HepG2 (cell line): ENCODE data around the gene NHSL1. TPM values are rescaled to one million over a fixed set of nuclear protein-coding genes. Genes with fewer than 3 reads are reported as not detected.

Source experiments
- ARNT2 ChIP-seq: sonication (generic); formaldehyde crosslinking; IDR thresholded peaks from 2 replicates; pipeline ENCODE4 v1.8.0; 2022; ENCODE audit warnings: mild to moderate bottlenecking, low read depth, missing genetic modification reagents, moderate library complexity
- ATF1 ChIP-seq: IDR thresholded peaks from 2 replicates; pipeline ENCODE4 v1.6.1; 2016; ENCODE audit warnings: mild to moderate bottlenecking, control low read depth
- ATF7 ChIP-seq, 2 experiments: fragments of 450-650 bp in 1 of 2; sonication (generic) in 1 of 2; formaldehyde crosslinking in 1 of 2; IDR thresholded peaks; 2 replicates each; pipeline versions ENCODE4 v1.4.0 to v1.6.1; 2016 to 2020; ENCODE audit warnings: antibody characterized with exemption in 1 of 2, mild to moderate bottlenecking in 1 of 2, missing genetic modification reagents in 1 of 2
- CBX2 ChIP-seq, 2 experiments: fragments of 200-600 bp in 1 of 2; sonication (generic); formaldehyde crosslinking in 1 of 2; IDR thresholded peaks; 2 replicates each; pipeline versions ENCODE4 v1.7.0 to v1.8.1; 2018 to 2022; ENCODE audit warnings: low read depth in 2 of 2, low read length in 1 of 2, mild to moderate bottlenecking in 1 of 2, missing genetic modification reagents in 1 of 2
- CC2D1A ChIP-seq: sonication (generic); formaldehyde crosslinking; IDR thresholded peaks from 2 replicates; pipeline ENCODE4 v1.8.1; 2023; ENCODE audit warnings: mild to moderate bottlenecking, missing genetic modification reagents
- CSRNP1 ChIP-seq: sonication (generic); formaldehyde crosslinking; IDR thresholded peaks from 2 replicates; pipeline ENCODE4 v1.8.1; 2023; ENCODE audit warnings: mild to moderate bottlenecking, missing genetic modification reagents
- EHMT2 ChIP-seq: fragments of 200-600 bp; sonication (generic); IDR thresholded peaks from 2 replicates; pipeline ENCODE4 v1.7.0; 2017; ENCODE audit warnings: antibody characterized with exemption, low read depth, low read length, borderline replicate concordance
- GABPA ChIP-seq, 2 experiments: IDR thresholded peaks; 2 replicates each; pipeline ENCODE4 v1.6.1; 2011 to 2016; ENCODE audit warnings: low read depth in 2 of 2, low read length in 1 of 2, missing biosample characterization in 1 of 2, missing genetic modification characterization in 1 of 2
- GMEB1 ChIP-seq: sonication (generic); formaldehyde crosslinking; IDR thresholded peaks from 2 replicates; pipeline ENCODE4 v1.5.1; 2020; ENCODE audit warnings: missing genetic modification reagents, mild to moderate bottlenecking, borderline replicate concordance
- HHEX ChIP-seq: IDR thresholded peaks from 2 replicates; pipeline ENCODE4 v1.6.1; 2016; ENCODE audit warnings: control low read depth
- NONO ChIP-seq, 2 experiments: fragments of 450-650 bp in 1 of 2; sonication (generic) in 1 of 2; formaldehyde crosslinking in 1 of 2; IDR thresholded peaks in 1 of 2; conservative IDR thresholded peaks in 1 of 2; 2 replicates each; pipeline versions ENCODE4 v1.6.1 to v1.8.0; 2017 to 2022; ENCODE audit warnings: mild to moderate bottlenecking in 1 of 2, missing genetic modification reagents in 1 of 2, moderate library complexity in 1 of 2
- PAX8 ChIP-seq: sonication (generic); formaldehyde crosslinking; IDR thresholded peaks from 2 replicates; pipeline ENCODE4 v1.8.0; 2022; ENCODE audit warnings: mild to moderate bottlenecking, missing genetic modification reagents, borderline replicate concordance
- RELA ChIP-seq: sonication (generic); formaldehyde crosslinking; IDR thresholded peaks from 2 replicates; pipeline ENCODE4 v1.4.0; 2020; ENCODE audit warnings: missing genetic modification reagents
- REXO4 ChIP-seq: sonication (generic); formaldehyde crosslinking; IDR thresholded peaks from 2 replicates; pipeline ENCODE4 v1.8.0; 2022; ENCODE audit warnings: missing genetic modification reagents, mild to moderate bottlenecking, borderline replicate concordance
- SOX5 ChIP-seq: IDR thresholded peaks from 2 replicates; pipeline ENCODE4 v1.6.1; 2016; ENCODE audit warnings: borderline replicate concordance
- SP5 ChIP-seq: IDR thresholded peaks from 2 replicates; pipeline ENCODE4 v1.6.1; 2016; ENCODE audit warnings: low read depth, borderline replicate concordance
- ZFP62 ChIP-seq: sonication (generic); formaldehyde crosslinking; IDR thresholded peaks from 2 replicates; pipeline ENCODE4 v1.4.0; 2020; ENCODE audit warnings: missing genetic modification reagents
- ZNF569 ChIP-seq: sonication (generic); formaldehyde crosslinking; IDR thresholded peaks from 2 replicates; pipeline ENCODE4 v1.5.0; 2020; ENCODE audit warnings: mild to moderate bottlenecking, missing genetic modification reagents, moderate library complexity, borderline replicate concordance
- ZSCAN12 ChIP-seq: sonication (generic); formaldehyde crosslinking; IDR thresholded peaks from 2 replicates; pipeline ENCODE4 v1.9.0; 2021; ENCODE audit warnings: mild to moderate bottlenecking, missing genetic modification reagents
- polyA plus RNA-seq, 8 experiments: library from polyadenylated mRNA; depleted of rRNA in 3 of 8; stranded (reverse) in 7 of 8; unstranded in 1 of 8; fragments of >200 nt; fragmentation: Illumina TruSeq in 4 of 8; extraction: Trizol in 4 of 8; gene quantifications; 2 replicates each; pipeline versions ENCODE4 v1.2.1 to v1.2.3, GENCODE V29; 2011 to 2016; ENCODE audit warnings: low read depth in 4 of 8, missing spikeins in 1 of 8, mixed read lengths in 1 of 8; ENCODE audit not compliant: insufficient read depth in 1 of 8
- total RNA-seq, 5 experiments: library from RNA; depleted of rRNA; stranded (reverse); fragments of >200 nt; fragmentation: Illumina TruSeq; extraction: Trizol; gene quantifications; 2 replicates each; pipeline ENCODE4 v1.2.3, GENCODE V29; 2016; ENCODE audit warnings: low read depth in 1 of 5
- TF ChIP-seq, protein P1 (sequence below): sonication (generic); formaldehyde crosslinking; IDR thresholded peaks from 2 replicates; pipeline ENCODE4 v1.5.1; 2020; ENCODE audit warnings: mild to moderate bottlenecking, missing genetic modification reagents, borderline replicate concordance
- TF ChIP-seq, protein P2 (sequence below), 2 experiments: fragments of 450-650 bp in 1 of 2; sonication (generic) in 1 of 2; formaldehyde crosslinking; IDR thresholded peaks; 2 replicates each; pipeline versions ENCODE4 v1.5.0 to v1.8.0; 2020 to 2022; ENCODE audit warnings: mild to moderate bottlenecking in 1 of 2, missing genetic modification reagents in 1 of 2

NHSL1 gene
- total and polyA plus RNA-seq, 2 of the 13 experiments (the other 11 are each of a cell fraction or from before 2014, with no cell fraction given): 24.9 to 53.6 TPM

DNA sequence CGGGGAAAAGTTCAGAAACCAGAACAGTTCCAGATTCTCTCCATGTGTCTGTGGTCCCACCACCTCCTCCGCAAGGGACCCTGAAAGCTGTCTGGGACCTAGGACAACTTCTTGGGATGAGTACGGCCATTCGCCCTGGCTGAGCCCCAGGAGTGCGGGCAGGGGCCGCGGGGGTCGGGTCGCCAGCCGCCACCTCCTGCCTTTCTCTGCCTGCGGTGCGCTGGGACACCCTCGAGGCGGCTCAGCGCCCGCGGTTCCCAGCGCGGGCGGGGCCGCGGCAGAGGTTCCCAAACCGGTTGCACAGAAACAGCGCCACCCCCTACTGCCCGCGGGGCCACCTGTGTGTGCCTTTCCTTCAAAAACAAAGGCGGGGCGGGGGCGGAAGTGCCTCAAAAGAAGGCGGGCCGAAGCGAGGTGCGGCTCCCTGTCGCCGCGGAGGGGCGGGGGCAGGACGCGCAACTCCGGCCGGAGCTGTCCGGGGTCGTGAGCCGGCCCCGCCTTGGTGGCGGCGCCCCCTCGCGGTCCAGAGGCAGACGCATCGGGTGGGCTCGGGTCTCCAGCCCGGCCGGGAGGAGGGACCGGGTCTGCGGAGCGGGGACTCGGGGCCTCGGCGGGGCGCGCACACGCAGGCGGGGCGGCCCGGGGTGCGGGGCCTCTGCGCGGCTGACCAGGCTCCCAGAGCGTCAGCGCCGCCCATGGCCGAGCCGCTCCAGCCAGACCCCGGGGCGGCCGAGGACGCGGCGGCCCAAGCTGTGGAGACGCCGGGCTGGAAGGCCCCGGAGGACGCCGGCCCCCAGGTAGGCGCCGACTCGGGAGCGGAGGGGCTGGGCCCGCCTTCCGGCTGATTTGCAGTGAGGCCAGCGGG lies 95.3 kb downstream of the NHSL1 start, which contains the start of gene HEBP2 (continued):
- TF ChIP-seq, protein P1, sequence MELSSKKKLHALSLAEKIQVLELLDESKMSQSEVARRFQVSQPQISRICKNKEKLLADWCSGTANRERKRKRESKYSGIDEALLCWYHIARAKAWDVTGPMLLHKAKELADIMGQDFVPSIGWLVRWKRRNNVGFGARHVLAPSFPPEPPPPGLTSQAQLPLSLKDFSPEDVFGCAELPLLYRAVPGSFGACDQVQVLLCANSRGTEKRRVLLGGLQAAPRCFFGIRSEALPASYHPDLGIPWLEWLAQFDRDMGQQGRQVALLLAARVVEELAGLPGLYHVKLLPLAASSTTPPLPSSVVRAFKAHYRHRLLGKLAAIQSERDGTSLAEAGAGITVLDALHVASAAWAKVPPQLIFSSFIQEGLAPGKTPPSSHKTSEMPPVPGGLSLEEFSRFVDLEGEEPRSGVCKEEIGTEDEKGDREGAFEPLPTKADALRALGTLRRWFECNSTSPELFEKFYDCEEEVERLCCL (CRISPR knock-in tag): no peak
- TF ChIP-seq GMEB1 (CRISPR knock-in tag) (peak; percentile 75), RELA (CRISPR knock-in tag) (peak; percentile 74; the same call in 1 of the 2 replicates), ZNF569 (CRISPR knock-in tag) (0 out of 2 replicates have a peak, but pooled peaks have one; percentile 11), GABPA (IDR thresholded peaks at IDR 0.05; ENCODE audit: low read depth, low read length) (peak; percentile 70), GABPA (CRISPR knock-in tag; IDR thresholded peaks at IDR 0.05; ENCODE audit: low read depth) (peak; percentile 88), CBX2 (IDR thresholded peaks at IDR 0.05; ENCODE audit: low read depth, low read length) (no peak), CBX2 (CRISPR knock-in tag; IDR thresholded peaks at IDR 0.05; ENCODE audit: low read depth) (0 out of 2 replicates have a peak, but pooled peaks have one; percentile 40), REXO4 (CRISPR knock-in tag) (no peak), PAX8 (CRISPR knock-in tag) (peak; percentile 36; the same call in 1 of the 2 replicates), ZFP62 (CRISPR knock-in tag) (0 out of 2 replicates have a peak, but pooled peaks have one; percentile 65), HHEX (no peak), ATF7 (IDR thresholded peaks at IDR 0.05) (no peak), ATF7 (CRISPR knock-in tag; IDR thresholded peaks at IDR 0.05) (peak; percentile 77; the same call in 1 of the 2 replicates), ZSCAN12 (CRISPR knock-in tag) (peak; percentile 79; the same call in 1 of the 2 replicates), NONO (IDR thresholded peaks at IDR 0.05) (no peak), NONO (CRISPR knock-in tag; conservative IDR thresholded peaks at IDR 0.05) (peak; percentile 95), ATF1 (CRISPR knock-in tag) (no peak), ARNT2 (CRISPR knock-in tag) (peak; percentile 84; the same call in 1 of the 2 replicates), SOX5 (CRISPR knock-in tag) (peak; percentile 89), CSRNP1 (peak; percentile 95), EHMT2 (no peak), SP5 (peak; percentile 96), CC2D1A (no peak)
- TF ChIP-seq, protein P2, sequence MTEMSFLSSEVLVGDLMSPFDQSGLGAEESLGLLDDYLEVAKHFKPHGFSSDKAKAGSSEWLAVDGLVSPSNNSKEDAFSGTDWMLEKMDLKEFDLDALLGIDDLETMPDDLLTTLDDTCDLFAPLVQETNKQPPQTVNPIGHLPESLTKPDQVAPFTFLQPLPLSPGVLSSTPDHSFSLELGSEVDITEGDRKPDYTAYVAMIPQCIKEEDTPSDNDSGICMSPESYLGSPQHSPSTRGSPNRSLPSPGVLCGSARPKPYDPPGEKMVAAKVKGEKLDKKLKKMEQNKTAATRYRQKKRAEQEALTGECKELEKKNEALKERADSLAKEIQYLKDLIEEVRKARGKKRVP (CRISPR knock-in tag; IDR thresholded peaks at IDR 0.05): peak in 1 of 2 experiments; percentile 88; a peak in 2 of 4 replicates
